ENCODE measurements around the gene MYL12B. TPM values are rescaled to one million over a fixed set of nuclear protein-coding genes. Genes with fewer than 3 reads are reported as not detected.

The MYL12B gene
- polyA plus RNA-seq, 2 of the 4 experiments (the other 2 are of a cell fraction) = 419 to 498 TPM

DNA sequence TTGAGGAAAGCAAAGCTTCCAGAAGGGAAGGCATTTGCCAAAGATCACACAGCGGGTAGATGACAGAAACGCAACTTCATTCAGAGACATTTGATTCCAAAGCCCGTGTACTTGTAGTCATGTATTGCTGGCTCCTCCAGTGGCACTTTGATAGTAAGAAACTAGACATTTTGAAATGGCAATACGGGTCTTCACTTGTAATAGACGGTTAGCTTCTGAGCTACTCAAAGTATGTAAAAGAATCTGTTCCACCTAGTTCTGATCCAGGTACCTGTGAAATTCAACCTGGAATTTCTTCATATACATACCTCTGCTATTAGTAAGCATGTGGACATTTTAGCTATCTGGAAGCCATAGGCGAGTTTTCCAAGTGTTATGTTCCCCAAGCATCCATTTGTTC is 40.4 kb upstream of the MYL12B start:
- peaks cover 23% of the 10 kb centered on the region for H3K4me1 ChIP-seq
- TF ChIP-seq ZNF302 (CRISPR knock-in tag; IDR thresholded peaks at IDR 0.05) (no peak), FOXS1 (CRISPR knock-in tag; IDR thresholded peaks at IDR 0.05) (no peak), CBX8 (IDR thresholded peaks at IDR 0.05) (no peak), RNF2 (IDR thresholded peaks at IDR 0.05; ENCODE audit: borderline replicate concordance, low read depth) (no peak), MYC (IDR thresholded peaks at IDR 0.05; ENCODE audit: borderline replicate concordance, low read length) (no peak), CHD2 (IDR thresholded peaks at IDR 0.05; ENCODE audit: low read length, partially characterized antibody) (no peak), GATA3 (IDR thresholded peaks at IDR 0.05; ENCODE audit: borderline replicate concordance) (no peak), HOXB13 (CRISPR knock-in tag; IDR thresholded peaks at IDR 0.05; ENCODE audit: low read depth) (no peak), POLR2AphosphoS2 (conservative IDR thresholded peaks at IDR 0.05; ENCODE audit: low read length) (no peak), JUNB (IDR thresholded peaks at IDR 0.05) (no peak), PHF8 (IDR thresholded peaks at IDR 0.05; ENCODE audit: borderline replicate concordance, low read depth) (no peak), ZC3H11A (IDR thresholded peaks at IDR 0.05) (no peak)
- TF ChIP-seq, protein P1, sequence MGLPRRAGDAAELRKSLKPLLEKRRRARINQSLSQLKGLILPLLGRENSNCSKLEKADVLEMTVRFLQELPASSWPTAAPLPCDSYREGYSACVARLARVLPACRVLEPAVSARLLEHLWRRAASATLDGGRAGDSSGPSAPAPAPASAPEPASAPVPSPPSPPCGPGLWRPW (IDR thresholded peaks at IDR 0.05) = no peak
- H3K4me3 ChIP-seq = no peak overlapping the region
- H3K27ac ChIP-seq = no peak overlapping the region
- ChIA-PET CTCF (interaction anchor here (1.2 kb wide), 1 partner anchor 24 kb away, joined by 4 read pairs; no protein-coding TSS in a partner anchor), POLR2A (no interaction called here)
- no peak for FAIRE-seq
- H3K4me2 ChIP-seq = no peak overlapping the region
- no peaks in the 10 kb centered on the region for H3K9me3 ChIP-seq
- DNase-seq (ENCODE audit: low read depth in 1 of 2, low spot score in 1 of 2) = no peak
- 81% methylated on average over 6 of the region's 6 CpGs for WGBS (ENCODE audit: missing lambda C conversion rate)
- ATAC-seq = no peak

DNA sequence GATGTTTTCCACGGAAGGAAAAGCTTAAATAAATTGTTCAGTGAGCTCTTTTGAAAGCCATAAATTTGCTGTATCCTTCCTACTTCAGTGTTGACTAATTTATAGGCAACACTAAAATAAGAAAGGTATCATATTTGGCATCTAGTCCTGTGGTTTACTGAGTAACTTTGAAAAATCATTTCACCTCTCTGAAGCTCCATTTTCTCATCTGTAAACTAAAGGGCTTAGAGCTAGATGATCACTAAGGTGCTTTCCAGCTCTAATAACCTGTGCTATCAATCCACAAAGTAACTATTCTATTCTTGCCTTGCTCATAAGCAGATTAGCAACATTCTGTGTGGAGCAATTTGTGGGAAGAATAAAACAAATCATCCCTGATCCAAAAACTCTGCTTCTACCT is 38.6 kb upstream of the MYL12B start:
- ChIA-PET POLR2A (no interaction called here), CTCF (no interaction called here)
- no peak for ATAC-seq
- no peak for FAIRE-seq
- H3K9me3 ChIP-seq = no peaks in the 10 kb centered on the region
- TF ChIP-seq CHD2 (IDR thresholded peaks at IDR 0.05; ENCODE audit: low read length, partially characterized antibody) (no peak), PHF8 (IDR thresholded peaks at IDR 0.05; ENCODE audit: borderline replicate concordance, low read depth) (no peak), ZNF302 (CRISPR knock-in tag; IDR thresholded peaks at IDR 0.05) (no peak), GATA3 (IDR thresholded peaks at IDR 0.05; ENCODE audit: borderline replicate concordance) (no peak), MAFK (IDR thresholded peaks at IDR 0.05; ENCODE audit: partially characterized antibody) (no peak), TP53 (CRISPR knock-in tag; IDR thresholded peaks at IDR 0.05) (no peak), HOXB5 (CRISPR knock-in tag; IDR thresholded peaks at IDR 0.05) (no peak), PBX3 (IDR thresholded peaks at IDR 0.05) (no peak), BCL3 (IDR thresholded peaks at IDR 0.05) (no peak), HOXB13 (CRISPR knock-in tag; IDR thresholded peaks at IDR 0.05; ENCODE audit: low read depth) (no peak)
- TF ChIP-seq, protein P1 (IDR thresholded peaks at IDR 0.05) = no peak
- TF ChIP-seq, protein P2, sequence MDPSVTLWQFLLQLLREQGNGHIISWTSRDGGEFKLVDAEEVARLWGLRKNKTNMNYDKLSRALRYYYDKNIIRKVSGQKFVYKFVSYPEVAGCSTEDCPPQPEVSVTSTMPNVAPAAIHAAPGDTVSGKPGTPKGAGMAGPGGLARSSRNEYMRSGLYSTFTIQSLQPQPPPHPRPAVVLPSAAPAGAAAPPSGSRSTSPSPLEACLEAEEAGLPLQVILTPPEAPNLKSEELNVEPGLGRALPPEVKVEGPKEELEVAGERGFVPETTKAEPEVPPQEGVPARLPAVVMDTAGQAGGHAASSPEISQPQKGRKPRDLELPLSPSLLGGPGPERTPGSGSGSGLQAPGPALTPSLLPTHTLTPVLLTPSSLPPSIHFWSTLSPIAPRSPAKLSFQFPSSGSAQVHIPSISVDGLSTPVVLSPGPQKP (IDR thresholded peaks at IDR 0.05; ENCODE audit: low read depth, low read length) = no peak
- WGBS (ENCODE audit: missing lambda C conversion rate) = 70% methylated on average over 1 of the region's 1 CpG
- H3K4me3 ChIP-seq = no peak overlapping the region
- no peak overlapping the region for H3K27ac ChIP-seq
- peaks cover 10% of the 10 kb centered on the region for H3K4me1 ChIP-seq
- no peak for DNase-seq (ENCODE audit: low read depth in 1 of 2, low spot score in 1 of 2)
- H3K4me2 ChIP-seq = no peak overlapping the region

DNA sequence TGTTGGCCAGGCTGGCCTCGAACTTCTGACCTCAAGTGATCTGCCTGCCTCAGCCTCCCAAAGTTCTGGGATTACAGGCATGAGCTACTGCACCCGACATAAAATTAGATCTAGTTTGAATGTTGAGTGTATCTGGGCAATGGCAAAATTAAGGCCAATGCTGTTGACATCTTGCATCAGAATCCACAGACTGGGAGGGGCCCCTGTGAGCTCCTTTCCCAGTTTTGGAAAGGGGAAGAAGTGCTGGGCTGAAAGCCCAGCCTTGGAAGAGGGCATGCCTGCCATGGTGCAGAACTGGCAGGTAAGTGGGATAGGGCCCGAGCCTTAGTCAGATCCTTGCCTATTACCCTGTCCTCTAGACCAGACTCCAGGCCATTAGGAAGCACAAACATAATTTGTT is 37.7 kb upstream of the MYL12B start:
- FAIRE-seq (no peak), ATAC-seq (no peak), DNase-seq (ENCODE audit: low read depth in 1 of 2, low spot score in 1 of 2) (no peak)
- Histone ChIP-seq H3K4me3 (no peak overlapping the region), H3K4me1 (peaks cover 1% of the 10 kb centered on the region; the same call in 1 of the 3 replicates), H3K9me3 (no peaks in the 10 kb centered on the region), H3K27ac (no peak overlapping the region), H3K4me2 (no peak overlapping the region)
- TF ChIP-seq CBX2 (IDR thresholded peaks at IDR 0.05; ENCODE audit: borderline replicate concordance, low read depth) = no peak
- no peak for TF ChIP-seq JUN (IDR thresholded peaks at IDR 0.05)
- TF ChIP-seq HOXB13 (CRISPR knock-in tag; IDR thresholded peaks at IDR 0.05; ENCODE audit: low read depth) = no peak
- no peak for TF ChIP-seq RFX5 (IDR thresholded peaks at IDR 0.05)
- TF ChIP-seq CHD4 (IDR thresholded peaks at IDR 0.05; ENCODE audit: borderline replicate concordance) = no peak
- TF ChIP-seq PBX3 (IDR thresholded peaks at IDR 0.05) = no peak
- TF ChIP-seq FOSL2 (IDR thresholded peaks at IDR 0.05) = no peak
- no peak for TF ChIP-seq FOSL2 (CRISPR knock-in tag; IDR thresholded peaks at IDR 0.05)
- TF ChIP-seq EP300 (IDR thresholded peaks at IDR 0.05) = no peak
- TF ChIP-seq MAZ (IDR thresholded peaks at IDR 0.05; ENCODE audit: borderline replicate concordance, low read depth, low read length) = no peak
- ChIA-PET CTCF (no interaction called here), POLR2A (no interaction called here)
- WGBS (ENCODE audit: missing lambda C conversion rate) = 90% methylated on average over 2 of the region's 3 CpGs
